Measurements from ENCODE around the gene LPCAT2.

LPCAT2 gene

DNA sequence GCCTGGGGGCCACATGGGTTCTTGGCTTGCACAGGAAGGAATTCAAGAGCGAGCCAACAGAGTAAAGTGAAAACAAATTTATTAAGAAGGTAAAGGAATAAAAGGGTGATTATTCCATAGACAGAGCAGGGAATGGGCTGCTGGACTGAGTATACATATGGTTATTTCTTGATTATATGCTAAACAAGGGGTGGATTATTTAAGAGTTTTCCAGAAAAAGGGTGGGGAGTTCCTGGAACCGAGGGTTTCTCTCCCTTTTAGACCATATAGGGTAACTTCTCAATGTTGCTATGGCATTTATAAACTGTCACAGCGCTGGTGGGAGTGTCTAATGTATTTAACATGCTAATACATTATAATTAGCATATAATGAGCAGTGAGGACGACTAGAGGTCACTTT lies 27.8 kb upstream of the LPCAT2 start:
- no peak for DNase-seq

GRCh38 chr16:55482056-55482455 lies 26.8 kb upstream of the LPCAT2 start:
- DNase-seq = no peak

GRCh38 chr16:55487048-55487803 lies 21.6 kb upstream of the LPCAT2 start:
- no peak for DNase-seq

- DNase-seq = no peak
Measured at GRCh38 chr16:55488306-55488705, 20.6 kb upstream of the LPCAT2 start.

DNA sequence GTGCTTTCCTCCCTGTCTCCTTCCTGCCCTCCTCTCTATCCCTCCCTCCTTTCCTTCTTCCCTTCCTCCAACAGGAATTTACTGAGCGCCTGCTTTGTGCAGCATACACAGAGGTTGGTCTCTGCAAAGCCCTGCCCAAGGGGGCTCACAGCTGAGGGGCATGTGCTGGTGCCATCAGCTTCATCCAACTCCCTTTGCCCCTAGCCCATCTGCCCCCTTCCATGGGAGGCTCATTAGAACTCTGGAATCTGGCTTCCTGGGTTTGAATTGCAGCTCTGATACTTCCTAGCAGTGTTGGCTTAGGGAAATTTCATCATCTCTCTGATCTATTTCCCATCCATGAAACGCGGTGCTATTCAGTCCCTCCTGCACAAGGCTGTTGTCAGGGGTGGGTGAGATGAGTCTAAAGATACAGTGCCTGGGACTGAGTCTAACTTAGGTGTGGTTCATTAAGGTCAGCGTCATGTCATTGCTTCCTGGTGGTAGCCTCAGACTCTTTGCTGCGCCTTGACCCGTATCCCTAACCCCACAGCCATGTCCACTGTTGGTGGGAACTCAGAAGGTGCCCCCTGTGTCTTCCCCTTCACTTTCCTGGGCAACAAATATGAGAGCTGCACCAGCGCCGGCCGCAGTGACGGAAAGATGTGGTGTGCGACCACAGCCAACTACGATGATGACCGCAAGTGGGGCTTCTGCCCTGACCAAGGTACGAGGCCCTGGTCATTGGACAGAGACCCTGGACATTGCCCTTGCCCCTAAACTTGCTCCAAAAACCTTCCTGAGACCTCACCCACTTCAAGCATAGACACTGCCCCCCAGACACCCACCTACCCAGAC lies 19.5 kb upstream of the LPCAT2 start:
- DNase-seq = no peak

GRCh38 chr16:55489956-55490265 lies 19.0 kb upstream of the LPCAT2 start:
- no peak for DNase-seq

DNA sequence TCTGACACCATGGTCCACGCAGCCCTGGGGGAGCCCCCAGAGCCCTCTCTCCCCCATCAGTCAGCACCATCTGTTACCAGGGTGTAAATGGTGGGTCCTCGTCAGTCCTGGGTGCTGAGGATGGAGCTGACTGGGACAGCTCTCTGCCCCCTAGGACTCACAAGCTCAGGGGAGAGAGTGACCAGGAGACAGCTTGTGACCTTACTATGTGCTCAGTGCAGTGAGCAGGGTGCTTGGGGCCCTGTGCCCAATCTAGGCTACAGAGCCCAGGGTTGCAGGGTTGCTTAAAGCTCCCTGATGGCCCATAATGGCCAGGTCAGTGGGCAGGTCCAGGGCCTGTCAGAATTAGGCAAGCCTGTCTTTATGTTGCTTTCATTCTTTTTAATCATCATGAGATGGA lies 18.6 kb upstream of the LPCAT2 start:
- no peak for DNase-seq

DNA sequence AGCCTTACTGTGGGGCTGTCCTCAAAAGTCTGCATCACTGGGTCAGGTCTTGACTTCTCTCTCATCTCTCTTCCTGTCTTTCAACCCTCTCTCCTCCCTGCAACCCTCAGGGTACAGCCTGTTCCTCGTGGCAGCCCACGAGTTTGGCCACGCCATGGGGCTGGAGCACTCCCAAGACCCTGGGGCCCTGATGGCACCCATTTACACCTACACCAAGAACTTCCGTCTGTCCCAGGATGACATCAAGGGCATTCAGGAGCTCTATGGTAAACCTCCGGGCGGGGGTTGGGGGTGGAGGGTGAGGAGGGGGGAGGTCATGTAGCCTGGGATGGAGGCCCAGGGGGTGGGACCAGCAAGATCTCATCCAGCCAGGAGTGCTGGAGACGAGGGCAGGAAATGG lies 17.2 kb upstream of the LPCAT2 start:
- no peak for DNase-seq

- no peak for DNase-seq
Measured at GRCh38 chr16:55492756-55493380, 16.0 kb upstream of the LPCAT2 start.

GRCh38 chr16:55494994-55495421 lies 13.9 kb upstream of the LPCAT2 start:
- DNase-seq = peak; percentile 53

- no peak for DNase-seq
Measured at GRCh38 chr16:55495616-55496289, 13.1 kb upstream of the LPCAT2 start.

GRCh38 chr16:55496509-55497145 lies 12.2 kb upstream of the LPCAT2 start:
- no peak for DNase-seq

- DNase-seq = peak; percentile 47
Measured at GRCh38 chr16:55497558-55497957, 11.3 kb upstream of the LPCAT2 start.

GRCh38 chr16:55498101-55498500 lies 10.8 kb upstream of the LPCAT2 start:
- no peak for DNase-seq

- no peak for DNase-seq
Measured at GRCh38 chr16:55499281-55499680, 9.6 kb upstream of the LPCAT2 start.

- peak; percentile 77 for DNase-seq
Measured at GRCh38 chr16:55499951-55500529, 8.8 kb upstream of the LPCAT2 start.

DNA sequence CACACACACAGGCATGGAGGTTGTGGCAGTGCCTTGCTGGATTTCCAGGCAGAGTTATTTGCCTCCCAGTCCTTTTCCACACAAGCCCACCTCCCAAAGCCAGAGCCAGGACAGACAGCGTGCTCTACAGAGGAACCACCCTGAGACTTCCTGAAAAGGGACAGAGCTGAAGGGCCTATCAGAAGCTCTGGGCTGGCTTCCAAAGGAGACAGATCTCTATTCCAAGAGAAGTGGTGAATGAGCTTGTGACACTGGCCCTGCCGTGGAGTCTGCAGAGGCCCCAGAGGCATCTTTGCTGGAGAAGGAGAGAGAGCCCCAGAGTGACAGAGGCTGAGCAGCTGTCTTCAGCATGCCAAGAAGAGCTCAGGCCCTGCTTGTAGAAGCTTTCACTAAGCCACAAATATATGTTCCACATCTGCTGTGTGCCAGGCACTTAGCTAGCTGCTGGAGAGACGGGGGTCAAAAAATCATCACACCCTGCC lies 8.3 kb upstream of the LPCAT2 start:
- peak; percentile 69 for DNase-seq

- peak; percentile 6 for DNase-seq
Measured at GRCh38 chr16:55501549-55502322, 7.1 kb upstream of the LPCAT2 start.

- peak; percentile 24 for DNase-seq
Measured at GRCh38 chr16:55502801-55503366, 6.0 kb upstream of the LPCAT2 start.

DNA sequence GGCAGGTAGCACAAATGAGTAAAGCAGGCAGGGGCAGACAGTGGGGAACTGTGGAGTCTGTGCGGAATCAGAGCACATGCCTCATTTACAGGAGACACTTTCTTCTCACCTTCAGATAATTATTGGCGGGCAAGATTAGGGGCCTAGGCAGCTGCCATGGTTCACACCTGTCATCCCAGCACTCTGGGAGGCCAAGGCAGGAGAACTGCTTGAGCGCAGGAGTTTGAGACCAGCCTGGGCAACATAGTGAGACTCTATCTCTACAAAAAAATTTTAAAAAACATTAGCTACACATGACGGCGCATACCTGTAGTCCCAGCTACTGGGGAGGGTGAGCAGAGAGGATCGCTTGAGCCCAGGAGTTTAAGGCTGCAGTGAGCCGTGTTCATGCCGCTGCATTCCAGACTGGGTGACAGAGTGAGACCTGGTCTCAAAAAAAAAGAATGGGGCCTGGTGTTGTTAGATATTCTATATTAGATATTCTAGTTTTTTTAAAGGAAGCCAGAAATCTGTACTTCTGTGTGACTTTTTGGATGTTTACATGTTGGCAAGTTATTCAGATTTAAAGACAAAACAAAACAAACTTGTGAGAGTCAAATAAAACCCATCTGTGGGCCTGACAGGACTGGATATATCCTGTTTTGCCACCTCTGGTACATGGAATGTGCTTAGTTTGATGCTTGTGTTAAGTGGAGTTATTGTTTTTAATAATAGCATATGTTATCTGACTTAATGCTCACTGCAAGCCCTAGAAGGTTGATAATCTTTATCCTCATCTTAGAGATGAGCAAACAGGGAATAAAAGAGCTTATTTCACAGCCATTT lies 4.9 kb upstream of the LPCAT2 start:
- peak; percentile 29 for DNase-seq

All from NCI-H82 (cell line).